HepG2 (cell line): ENCODE measurements around the gene IL4I1. TPM values are rescaled to one million over a fixed set of nuclear protein-coding genes. Genes with fewer than 3 reads are reported as not detected.

ENCODE experiments used
- ARID5B ChIP-seq: IDR thresholded peaks from 2 replicates; pipeline ENCODE4 v1.4.0; 2020; ENCODE audit warnings: mild to moderate bottlenecking, missing genetic modification reagents
- CREB1 ChIP-seq, 2 experiments: fragments of 450-650 bp in 1 of 2; IDR thresholded peaks; 2 replicates each; pipeline ENCODE4 v1.6.1; 2016 to 2017; ENCODE audit warnings: control low read depth in 1 of 2, mild to moderate bottlenecking in 1 of 2, missing compliant biosample characterization in 1 of 2, missing genetic modification characterization in 1 of 2
- GPBP1L1 ChIP-seq: sonication (generic); formaldehyde crosslinking; IDR thresholded peaks from 2 replicates; pipeline ENCODE4 v1.5.0; 2020; ENCODE audit warnings: mild to moderate bottlenecking, missing genetic modification reagents
- HHEX ChIP-seq: IDR thresholded peaks from 2 replicates; pipeline ENCODE4 v1.6.1; 2016; ENCODE audit warnings: control low read depth
- KLF16 ChIP-seq, 2 experiments: sonication (generic) in 1 of 2; formaldehyde crosslinking in 1 of 2; IDR thresholded peaks; 2 replicates each; pipeline versions ENCODE4 v1.6.1 to v1.8.0; 2016 to 2023; ENCODE audit warnings: missing genetic modification reagents in 2 of 2, missing compliant biosample characterization in 1 of 2
- PHF5A ChIP-seq: IDR thresholded peaks from one replicate; pipeline ENCODE4 v1.6.1; 2018; ENCODE audit warnings: low read depth, missing genetic modification reagents; ENCODE audit not compliant: unreplicated experiment
- PRMT3 ChIP-seq: sonication (generic); formaldehyde crosslinking; IDR thresholded peaks from 2 replicates; pipeline ENCODE4 v1.8.1; 2022; ENCODE audit warnings: low read depth, mild to moderate bottlenecking, moderate library complexity, missing genetic modification reagents, borderline replicate concordance
- REST ChIP-seq, 2 experiments: IDR thresholded peaks; 2 replicates each; pipeline ENCODE4 v1.6.1; 2011 to 2012; ENCODE audit warnings: low read length in 2 of 2, borderline replicate concordance in 1 of 2, low read depth in 1 of 2, mild to moderate bottlenecking in 1 of 2, moderate library complexity in 1 of 2
- RORA ChIP-seq: sonication (generic); formaldehyde crosslinking; IDR thresholded peaks from 2 replicates; pipeline ENCODE4 v1.5.0; 2020; ENCODE audit warnings: mild to moderate bottlenecking, missing genetic modification reagents, moderate library complexity
- SRSF9 ChIP-seq: fragments of 200-400 bp; formaldehyde crosslinking; IDR thresholded peaks from 2 replicates; pipeline ENCODE4 v1.6.1; 2018; ENCODE audit warnings: borderline replicate concordance, mild to moderate bottlenecking, low read depth, low read length; ENCODE audit not compliant: insufficient read depth, poor library complexity, severe bottlenecking
- STAG1 ChIP-seq: sonication (generic); formaldehyde crosslinking; IDR thresholded peaks from 2 replicates; pipeline ENCODE4 v1.4.0; 2020; ENCODE audit warnings: missing genetic modification reagents
- ZFP36 ChIP-seq: fragments of 150-350 bp; IDR thresholded peaks from 2 replicates; pipeline ENCODE4 v1.6.1; 2018; ENCODE audit warnings: borderline replicate concordance, low read length, low read depth; ENCODE audit not compliant: partially characterized antibody
- ZNF235 ChIP-seq: sonication (generic); formaldehyde crosslinking; IDR thresholded peaks from 2 replicates; pipeline ENCODE4 v1.8.1; 2023; ENCODE audit warnings: mild to moderate bottlenecking, missing genetic modification reagents, borderline replicate concordance
- ZNF34 ChIP-seq: sonication (generic); formaldehyde crosslinking; IDR thresholded peaks from 2 replicates; pipeline ENCODE4 v1.4.0; 2020; ENCODE audit warnings: mild to moderate bottlenecking, missing genetic modification reagents, borderline replicate concordance
- ZNF446 ChIP-seq: sonication (generic); formaldehyde crosslinking; IDR thresholded peaks from 2 replicates; pipeline ENCODE4 v1.5.0; 2020; ENCODE audit warnings: mild to moderate bottlenecking, missing genetic modification reagents
- ZNF567 ChIP-seq: sonication (generic); formaldehyde crosslinking; IDR thresholded peaks from 2 replicates; pipeline ENCODE4 v1.8.1; 2023; ENCODE audit warnings: mild to moderate bottlenecking, missing genetic modification reagents, borderline replicate concordance
- polyA plus RNA-seq, 8 experiments: library from polyadenylated mRNA; depleted of rRNA in 3 of 8; stranded (reverse) in 7 of 8; unstranded in 1 of 8; fragments of >200 nt; fragmentation: Illumina TruSeq in 4 of 8; extraction: Trizol in 4 of 8; gene quantifications; 2 replicates each; pipeline versions ENCODE4 v1.2.1 to v1.2.3, GENCODE V29; 2011 to 2016; ENCODE audit warnings: low read depth in 4 of 8, missing spikeins in 1 of 8, mixed read lengths in 1 of 8; ENCODE audit not compliant: insufficient read depth in 1 of 8
- total RNA-seq, 5 experiments: library from RNA; depleted of rRNA; stranded (reverse); fragments of >200 nt; fragmentation: Illumina TruSeq; extraction: Trizol; gene quantifications; 2 replicates each; pipeline ENCODE4 v1.2.3, GENCODE V29; 2016; ENCODE audit warnings: low read depth in 1 of 5

Gene IL4I1
- total and polyA plus RNA-seq, 2 of the 13 experiments (the other 11 are each of a cell fraction or from before 2014, with no cell fraction given): not detected

- TF ChIP-seq SRSF9: no peak
- TF ChIP-seq PHF5A (CRISPR knock-in tag): peak; percentile 72
- 0 out of 4 replicates have a peak, but pooled peaks of 1 of the 2 experiments have one; percentile 14 for TF ChIP-seq REST (IDR thresholded peaks at IDR 0.05; ENCODE audit: borderline replicate concordance in 1 of 2, low read depth in 1 of 2, low read length in 2 of 2)
- TF ChIP-seq ZNF567 (CRISPR knock-in tag): no peak
- no peak for TF ChIP-seq HHEX (CRISPR knock-in tag)
- TF ChIP-seq KLF16 (CRISPR knock-in tag; IDR thresholded peaks at IDR 0.05): peak; percentile 61 to 77; a peak in 1 of 4 replicates
- TF ChIP-seq STAG1 (CRISPR knock-in tag): peak; percentile 7; the same call in 1 of the 2 replicates
- no peak for TF ChIP-seq ZNF235 (CRISPR knock-in tag)
- no peak for TF ChIP-seq GPBP1L1
- TF ChIP-seq ZNF446 (CRISPR knock-in tag): peak; percentile 15; the same call in 1 of the 2 replicates
- 0 out of 2 replicates have a peak, but pooled peaks have one; percentile 23 for TF ChIP-seq PRMT3
- peak; percentile 72 for TF ChIP-seq CREB1 (IDR thresholded peaks at IDR 0.05)
- TF ChIP-seq CREB1 (CRISPR knock-in tag; IDR thresholded peaks at IDR 0.05): peak; percentile 79
- no peak for TF ChIP-seq RORA (CRISPR knock-in tag)
- TF ChIP-seq ARID5B (CRISPR knock-in tag): peak; percentile 17; the same call in 1 of the 2 replicates
- no peak for TF ChIP-seq ZNF34 (CRISPR knock-in tag)
- TF ChIP-seq ZFP36: no peak
Measured at GRCh38 chr19:49929611-49930482, 33.2 kb upstream of the IL4I1 start (continued).
